ENCODE results near the gene ACSL4.

GRCh38 chrX:109749207-109749606 is 16.1 kb upstream of the ACSL4 start:
- TF ChIP-seq CTCF (IDR thresholded peaks at IDR 0.05) (no peak), POLR2A (IDR thresholded peaks at IDR 0.05) (no peak)

Data from ovary (tissue), 3 donors.